ENCODE data around the gene ACBD6.

DNA sequence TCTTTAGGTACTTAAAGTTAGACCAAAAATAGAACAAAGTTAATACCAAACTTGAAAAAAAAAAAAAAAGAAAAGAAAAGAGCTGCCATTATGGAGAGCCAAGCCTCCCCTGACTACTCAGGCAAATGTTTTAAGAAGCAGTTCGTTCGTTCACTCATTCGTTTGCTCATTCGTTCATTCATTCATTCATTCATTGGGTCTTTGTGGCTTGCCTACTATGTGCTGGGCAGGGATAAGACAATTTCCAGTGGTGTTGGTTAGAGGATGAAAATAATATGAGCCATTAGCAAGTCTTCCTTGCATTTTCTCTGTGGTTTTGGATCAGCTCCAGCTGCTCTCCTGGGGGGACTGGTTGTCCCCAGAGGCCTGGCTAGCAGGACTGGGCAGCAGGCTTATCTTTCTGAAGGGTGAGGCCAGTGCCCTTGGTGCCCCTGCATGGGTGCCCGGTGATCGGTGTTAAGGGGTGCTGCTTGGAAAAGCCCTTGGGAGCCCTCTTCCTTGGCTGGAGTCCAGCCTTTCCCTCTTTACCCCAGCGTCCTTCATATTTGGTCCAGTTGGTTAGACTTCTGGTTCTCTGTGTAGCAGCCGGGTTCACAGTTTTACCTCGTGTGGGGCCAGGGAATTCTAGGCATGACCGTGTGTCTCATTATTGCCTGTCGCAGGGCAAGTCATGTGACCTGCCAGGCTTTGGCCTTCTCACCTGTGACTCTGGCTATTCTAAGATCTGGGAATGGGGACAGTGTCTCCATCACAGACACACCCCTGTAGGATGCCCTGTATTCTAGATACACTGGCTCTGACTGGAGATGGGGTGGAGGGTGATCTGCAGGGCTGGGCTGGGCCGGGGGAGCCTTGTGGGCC lies 239.5 kb downstream of the ACBD6 start:
- TF ChIP-seq, protein P1, sequence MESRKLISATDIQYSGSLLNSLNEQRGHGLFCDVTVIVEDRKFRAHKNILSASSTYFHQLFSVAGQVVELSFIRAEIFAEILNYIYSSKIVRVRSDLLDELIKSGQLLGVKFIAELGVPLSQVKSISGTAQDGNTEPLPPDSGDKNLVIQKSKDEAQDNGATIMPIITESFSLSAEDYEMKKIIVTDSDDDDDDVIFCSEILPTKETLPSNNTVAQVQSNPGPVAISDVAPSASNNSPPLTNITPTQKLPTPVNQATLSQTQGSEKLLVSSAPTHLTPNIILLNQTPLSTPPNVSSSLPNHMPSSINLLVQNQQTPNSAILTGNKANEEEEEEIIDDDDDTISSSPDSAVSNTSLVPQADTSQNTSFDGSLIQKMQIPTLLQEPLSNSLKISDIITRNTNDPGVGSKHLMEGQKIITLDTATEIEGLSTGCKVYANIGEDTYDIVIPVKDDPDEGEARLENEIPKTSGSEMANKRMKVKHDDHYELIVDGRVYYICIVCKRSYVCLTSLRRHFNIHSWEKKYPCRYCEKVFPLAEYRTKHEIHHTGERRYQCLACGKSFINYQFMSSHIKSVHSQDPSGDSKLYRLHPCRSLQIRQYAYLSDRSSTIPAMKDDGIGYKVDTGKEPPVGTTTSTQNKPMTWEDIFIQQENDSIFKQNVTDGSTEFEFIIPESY (IDR thresholded peaks at IDR 0.05): no peak
- TF ChIP-seq, protein P2, sequence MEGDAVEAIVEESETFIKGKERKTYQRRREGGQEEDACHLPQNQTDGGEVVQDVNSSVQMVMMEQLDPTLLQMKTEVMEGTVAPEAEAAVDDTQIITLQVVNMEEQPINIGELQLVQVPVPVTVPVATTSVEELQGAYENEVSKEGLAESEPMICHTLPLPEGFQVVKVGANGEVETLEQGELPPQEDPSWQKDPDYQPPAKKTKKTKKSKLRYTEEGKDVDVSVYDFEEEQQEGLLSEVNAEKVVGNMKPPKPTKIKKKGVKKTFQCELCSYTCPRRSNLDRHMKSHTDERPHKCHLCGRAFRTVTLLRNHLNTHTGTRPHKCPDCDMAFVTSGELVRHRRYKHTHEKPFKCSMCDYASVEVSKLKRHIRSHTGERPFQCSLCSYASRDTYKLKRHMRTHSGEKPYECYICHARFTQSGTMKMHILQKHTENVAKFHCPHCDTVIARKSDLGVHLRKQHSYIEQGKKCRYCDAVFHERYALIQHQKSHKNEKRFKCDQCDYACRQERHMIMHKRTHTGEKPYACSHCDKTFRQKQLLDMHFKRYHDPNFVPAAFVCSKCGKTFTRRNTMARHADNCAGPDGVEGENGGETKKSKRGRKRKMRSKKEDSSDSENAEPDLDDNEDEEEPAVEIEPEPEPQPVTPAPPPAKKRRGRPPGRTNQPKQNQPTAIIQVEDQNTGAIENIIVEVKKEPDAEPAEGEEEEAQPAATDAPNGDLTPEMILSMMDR (IDR thresholded peaks at IDR 0.05; ENCODE audit: low read depth, low read length, missing input control): no peak
- TF ChIP-seq, protein P3, sequence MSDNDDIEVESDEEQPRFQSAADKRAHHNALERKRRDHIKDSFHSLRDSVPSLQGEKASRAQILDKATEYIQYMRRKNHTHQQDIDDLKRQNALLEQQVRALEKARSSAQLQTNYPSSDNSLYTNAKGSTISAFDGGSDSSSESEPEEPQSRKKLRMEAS (IDR thresholded peaks at IDR 0.05): no peak

Data from liver (tissue), 2 donors.